AG10803 (cell line): ENCODE data around the gene SPEG.

Experiments
- DNase-seq: peaks from one replicate; pipeline ENCODE4 v3.0.0; 2010; ENCODE audit warnings: low read depth
- H3K4me3 ChIP-seq: 2 replicates; pipeline ENCODE4 v1.5.1; 2011; ENCODE audit warnings: mild to moderate bottlenecking, low read length, control low read depth
- CTCF ChIP-seq: conservative IDR thresholded peaks from 2 replicates; pipeline ENCODE4 v1.5.1; 2011; ENCODE audit warnings: mild to moderate bottlenecking, low read length, control low read depth, inconsistent platforms

SPEG gene

GRCh38 chr2:219475697-219476651 is 41.3 kb downstream of the SPEG start:
- H3K4me3 ChIP-seq, result no peak overlapping the region
- peak; percentile 53 for DNase-seq
- peak; percentile 84 for TF ChIP-seq CTCF

GRCh38 chr2:219476652-219477151 is 42.1 kb downstream of the SPEG start:
- no peak for DNase-seq
- no peak overlapping the region for H3K4me3 ChIP-seq
- TF ChIP-seq CTCF, result no peak

GRCh38 chr2:219477179-219477578 is 42.5 kb downstream of the SPEG start:
- no peak for TF ChIP-seq CTCF
- H3K4me3 ChIP-seq, result no peak overlapping the region
- no peak for DNase-seq

- DNase-seq, result no peak
- H3K4me3 ChIP-seq, result no peak overlapping the region
- no peak for TF ChIP-seq CTCF
These were observed 43.2 kb downstream of the SPEG start for GRCh38 chr2:219477815-219478214.

GRCh38 chr2:219478916-219479315 is 44.3 kb downstream of the SPEG start:
- no peak for DNase-seq
- no peak for TF ChIP-seq CTCF
- H3K4me3 ChIP-seq, result no peak overlapping the region

GRCh38 chr2:219480004-219480403 is 45.4 kb downstream of the SPEG start:
- H3K4me3 ChIP-seq, result no peak overlapping the region
- no peak for DNase-seq
- no peak for TF ChIP-seq CTCF

GRCh38 chr2:219482674-219483405 is 48.2 kb downstream of the SPEG start:
- no peak for DNase-seq
- no peak overlapping the region for H3K4me3 ChIP-seq
- TF ChIP-seq CTCF, result no peak
